B cell (primary cell): ENCODE measurements around the gene ZCCHC7. TPM values are rescaled to one million over a fixed set of nuclear protein-coding genes. Genes with fewer than 3 reads are reported as not detected.

ENCODE experiments used
- ATAC-seq: fragments of 200-7000 bp; cut with Tn5 transposase; one replicate; pipeline ENCODE4 v1.10.0; 2021; ENCODE audit warnings: low read depth, mild to moderate bottlenecking, moderate number of reproducible peaks, moderate library complexity
- CTCF ChIA-PET: fragments of 350-600 bp; sonication (Branson Sonifier 250); formaldehyde crosslinking; loops from one replicate; lab custom pipeline; 2021; ENCODE audit warnings: antibody characterized with exemption, inconsistent platforms; lab: Charles Lee
- POLR2A ChIA-PET: fragments of 350-600 bp; sonication (Branson Sonifier 250); formaldehyde crosslinking; loops from one replicate; lab custom pipeline; 2021; ENCODE audit warnings: antibody characterized with exemption; lab: Charles Lee
- DNase-seq: peaks from one replicate; pipeline ENCODE4 v3.0.0; 2013
- H2AFZ ChIP-seq: 2 replicates; pipeline ENCODE4 v1.6.1; 2012; ENCODE audit warnings: mild to moderate bottlenecking, low read depth, low read length; ENCODE audit not compliant: insufficient read depth, poor library complexity, severe bottlenecking
- H3K27ac ChIP-seq, 2 donors: 1 replicate in 1 of 2; 2 replicates in 1 of 2; pipeline ENCODE4 v1.5.1; 2012 to 2013; ENCODE audit warnings: low read length in 2 of 2, mild to moderate bottlenecking in 2 of 2, moderate library complexity in 1 of 2
- H3K27me3 ChIP-seq, 4 experiments: fragments of 200-600 bp in 1 of 4; sonication (generic) in 1 of 4; replicated peaks in 1 of 4; 1 replicate in 2 of 4; 2 replicates in 2 of 4; pipeline versions ENCODE4 v1.6.1 to v1.7.0; 2013 to 2016; ENCODE audit warnings: low read length in 3 of 4, mild to moderate bottlenecking in 2 of 4, mixed read lengths in 1 of 4, moderate library complexity in 1 of 4; ENCODE audit not compliant: insufficient read depth in 4 of 4, control insufficient read depth in 3 of 4; ENCODE audit errors: control extremely low read depth in 1 of 4
- H3K36me3 ChIP-seq, 2 experiments: replicated peaks in 1 of 2; 1 replicate in 1 of 2; 2 replicates in 1 of 2; pipeline versions ENCODE4 v1.6.1 to v1.7.1; 2013; ENCODE audit warnings: low read length in 1 of 2; ENCODE audit not compliant: insufficient read depth in 2 of 2, control insufficient read depth in 1 of 2; ENCODE audit errors: control extremely low read depth in 1 of 2, extremely low read depth in 1 of 2
- H3K4me1 ChIP-seq, 2 donors: fragments of 200-600 bp in 1 of 2; sonication (generic) in 1 of 2; 1 replicate in 1 of 2; 2 replicates in 1 of 2; pipeline versions ENCODE4 v1.5.1 to v1.6.1; 2013 to 2017; ENCODE audit warnings: low read length in 2 of 2; ENCODE audit not compliant: control insufficient read depth in 2 of 2, insufficient read depth in 2 of 2
- H3K4me2 ChIP-seq: replicated peaks from 2 replicates; pipeline ENCODE3; 2012; ENCODE audit warnings: mild to moderate bottlenecking, low read depth, low read length; ENCODE audit not compliant: poor library complexity, severe bottlenecking
- H3K4me3 ChIP-seq, 5 experiments: fragments of 200-600 bp in 1 of 5; sonication (generic) in 1 of 5; 1 replicate in 3 of 5; 2 replicates in 2 of 5; pipeline versions ENCODE4 v1.5.1 to v1.7.0; 2011 to 2016; ENCODE audit warnings: low read length in 4 of 5, mild to moderate bottlenecking in 4 of 5, low read depth in 2 of 5, control low read depth in 1 of 5, moderate library complexity in 1 of 5; ENCODE audit not compliant: insufficient read depth in 1 of 5; ENCODE audit errors: control extremely low read depth in 1 of 5, extremely low read depth in 1 of 5
- H3K79me2 ChIP-seq: fragments of 200-600 bp; sonication (generic); one replicate; pipeline ENCODE4 v1.6.0; 2016; ENCODE audit warnings: low read length; ENCODE audit not compliant: control insufficient read depth, insufficient read depth
- H3K9ac ChIP-seq: fragments of 200-600 bp; sonication (generic); 2 replicates; pipeline ENCODE4 v1.6.1; 2017; ENCODE audit warnings: mild to moderate bottlenecking, low read length, moderate library complexity
- H3K9me3 ChIP-seq, 3 donors: one replicate each; pipeline versions ENCODE4 v1.6.1 to v1.7.1; 2013; ENCODE audit warnings: low read length in 2 of 3; ENCODE audit not compliant: control insufficient read depth in 2 of 3, insufficient read depth in 1 of 3; ENCODE audit errors: control extremely low read depth in 1 of 3
- H4K20me1 ChIP-seq: 2 replicates; pipeline ENCODE4 v1.6.0; 2012; ENCODE audit warnings: mild to moderate bottlenecking, low read length; ENCODE audit not compliant: insufficient read depth, control insufficient read depth, poor library complexity, severe bottlenecking
- H3K27ac Mint-ChIP-seq: one replicate; pipeline ENCODE4 v1.8.0; 2021; ENCODE audit warnings: mixed read lengths
- H3K27me3 Mint-ChIP-seq: one replicate; pipeline ENCODE4 v1.8.0; 2021; ENCODE audit warnings: mixed read lengths
- H3K4me1 Mint-ChIP-seq: one replicate; pipeline ENCODE4 v1.8.0; 2021; ENCODE audit warnings: mixed read lengths
- H3K4me3 Mint-ChIP-seq: one replicate; pipeline ENCODE4 v1.8.0; 2021; ENCODE audit warnings: mixed read lengths
- H3K9me3 Mint-ChIP-seq: one replicate; pipeline ENCODE4 v1.8.0; 2022; ENCODE audit warnings: mixed read lengths; ENCODE audit not compliant: insufficient read depth
- CTCF ChIP-seq: fragments of 200-600 bp; IDR thresholded peaks from one replicate; pipeline ENCODE4 v1.8.0; 2022; ENCODE audit warnings: antibody characterized with exemption, mild to moderate bottlenecking
- EZH2 ChIP-seq: IDR thresholded peaks from 2 replicates; pipeline ENCODE4 v1.6.1; 2012; ENCODE audit warnings: borderline replicate concordance, low read depth, mild to moderate bottlenecking, moderate library complexity, low read length; ENCODE audit not compliant: insufficient read depth, poor library complexity, severe bottlenecking
- whole genome bisulfite sequencing: methylation state at CpG from one replicate; pipeline ENCODE4 v1.1.5; 2013; ENCODE audit warnings: missing lambda C conversion rate; ENCODE audit not compliant: insufficient coverage; 5-methylcytosine and 5-hydroxymethylcytosine counted together
- intact Hi-C: fragments of 100-400 bp; cut with micrococcal nuclease; formaldehyde crosslinking; loops from one replicate; pipeline ENCODE4 v1.10.0; 2022
- polyA plus RNA-seq: library from polyadenylated mRNA; depleted of rRNA; stranded (reverse); fragments of >200 nt; gene quantifications from 2 replicates; pipeline ENCODE4 v1.2.3, GENCODE V29; 2012
- total RNA-seq, 2 donors: library from RNA; stranded (reverse); fragments of 120-200 nt in 1 of 2; gene quantifications; 1 replicate in 1 of 2; 2 replicates in 1 of 2; pipeline versions ENCODE4 v1.2.3 to v1.2.4, GENCODE V29; 2013 to 2022

ZCCHC7 gene
- total and polyA plus RNA-seq, 2 donors (not counting 1 experiment from before 2014, with no cell fraction given) = 56.3 to 83.5 TPM

DNA sequence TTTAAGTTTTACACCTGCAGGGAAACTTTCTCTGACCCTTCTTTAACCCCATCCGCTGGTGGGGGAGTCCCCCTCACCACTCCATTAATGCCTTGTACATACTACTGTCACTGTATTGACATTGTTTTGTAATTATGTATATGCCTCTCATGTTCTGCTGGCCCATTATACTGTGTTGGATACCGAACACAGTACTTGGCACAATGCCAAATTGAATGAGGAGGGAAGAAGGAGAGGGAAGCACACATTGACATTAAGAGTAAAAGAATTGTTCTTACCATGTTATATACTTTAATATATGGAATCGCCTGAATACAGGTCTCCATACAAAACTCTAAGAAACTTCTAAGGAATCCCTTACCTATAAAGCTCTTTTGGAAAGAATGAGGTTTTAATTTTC, 228.5 kb downstream of the ZCCHC7 start:
- ChIA-PET CTCF (interaction anchor here (1.9 kb wide), 1 partner anchor 15 kb away, joined by 6 read pairs; no protein-coding TSS in a partner anchor), POLR2A (no interaction called here)
- no peak overlapping the region for H3K4me3 ChIP-seq
- H3K4me1 ChIP-seq = no peaks in the 10 kb centered on the region
- no peaks in the 10 kb centered on the region for H3K27me3 ChIP-seq
- peaks cover 57% of the 10 kb centered on the region for H3K79me2 ChIP-seq
- peaks cover 21% of the 10 kb centered on the region for H3K4me1 Mint-ChIP-seq
- H3K4me3 Mint-ChIP-seq = no peak overlapping the region
- intact Hi-C loops = no loop called here
- ATAC-seq (no peak), DNase-seq (no peak)
- no CpG with 5 or more reads among the region's 3 CpGs for WGBS
- H2AFZ ChIP-seq = no peak overlapping the region
- TF ChIP-seq CTCF (no peak), EZH2 (no peak)
- no peak overlapping the region for H3K9ac ChIP-seq
- no peak overlapping the region for H3K27ac ChIP-seq
- no peak overlapping the region for H3K4me2 ChIP-seq
- no peaks in the 10 kb centered on the region for H3K9me3 ChIP-seq
- H3K36me3 ChIP-seq = peaks cover 10 to 53% of the 10 kb centered on the region in 2 experiments
- no peaks in the 10 kb centered on the region for H4K20me1 ChIP-seq
- H3K27me3 Mint-ChIP-seq = no peaks in the 10 kb centered on the region
- no peaks in the 10 kb centered on the region for H3K9me3 Mint-ChIP-seq
- peak overlapping the region; percentile 5 for H3K27ac Mint-ChIP-seq

DNA sequence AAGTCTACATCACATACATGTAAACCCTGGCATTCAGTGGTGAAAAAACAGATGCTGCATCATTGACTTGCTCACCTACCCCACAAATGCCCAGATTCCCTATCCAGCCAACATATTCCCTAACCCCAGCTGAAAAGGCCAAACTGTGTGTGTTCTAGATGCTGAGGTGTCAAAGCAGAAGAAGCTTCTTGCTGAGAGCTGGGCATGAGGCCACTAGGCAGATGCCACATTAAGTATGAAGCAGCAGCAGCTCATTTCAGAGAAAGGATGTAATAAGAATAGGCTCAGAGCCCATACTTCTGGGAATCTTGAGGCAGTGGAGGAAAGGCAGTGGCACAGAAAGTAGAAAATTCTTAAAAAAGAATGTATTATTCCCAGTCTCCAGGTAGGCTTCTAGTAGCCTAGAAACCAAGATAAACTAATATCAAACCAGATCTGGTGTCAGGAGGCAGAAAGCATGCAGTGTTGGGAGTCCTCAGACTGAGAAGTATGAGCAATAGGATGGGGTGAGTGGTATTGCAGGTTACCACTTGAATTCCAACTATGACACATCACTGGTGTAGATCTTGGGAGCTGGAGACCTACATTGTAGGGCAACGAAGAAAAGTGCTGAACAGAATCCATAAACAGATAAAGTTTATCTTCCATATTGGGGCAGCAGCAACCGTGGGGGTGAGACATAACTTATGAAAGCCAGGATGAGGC, 230.3 kb downstream of the ZCCHC7 start:
- Histone ChIP-seq H3K4me3 (no peak overlapping the region), H2AFZ (no peak overlapping the region), H3K27ac (no peak overlapping the region), H3K27me3 (no peaks in the 10 kb centered on the region), H3K9ac (no peak overlapping the region), H3K79me2 (peaks cover 40% of the 10 kb centered on the region), H3K4me2 (no peak overlapping the region), H3K4me1 (no peaks in the 10 kb centered on the region), H4K20me1 (no peaks in the 10 kb centered on the region), H3K36me3 (peaks cover 10 to 64% of the 10 kb centered on the region in 2 experiments), H3K9me3 (no peaks in the 10 kb centered on the region)
- H3K9me3 Mint-ChIP-seq = no peaks in the 10 kb centered on the region
- no peak overlapping the region for H3K4me3 Mint-ChIP-seq
- ATAC-seq (no peak), DNase-seq (no peak)
- TF ChIP-seq CTCF (no peak), EZH2 (no peak)
- POLR2A ChIA-PET = no interaction called here
- peaks cover 13% of the 10 kb centered on the region for H3K4me1 Mint-ChIP-seq
- intact Hi-C loops = no loop called here
- CTCF ChIA-PET = interaction anchor here (0.8 to 1.1 kb wide), 2 partner anchors 21 to 478 kb away, joined by 3 to 4 read pairs; no protein-coding TSS in a partner anchor
- H3K27me3 Mint-ChIP-seq = no peaks in the 10 kb centered on the region
- peak overlapping the region; percentile 23 for H3K27ac Mint-ChIP-seq
- WGBS = 79% methylated on average over 2 of the region's 2 CpGs
